ENCODE measurements around the gene NID2. TPM values are rescaled to one million over a fixed set of nuclear protein-coding genes. Genes with fewer than 3 reads are reported as not detected.
A peak's percentile ranks its signal among the peaks of the same experiment; 100 is the strongest.

NID2 gene
- not detected for total RNA-seq

GRCh38 chr14:52068615-52069306 lies at the start of gene NID2:
Gene NID2, minus strand, starts transcription at chr14:52069059. Its CDS starts 65 bp downstream, at chr14:52068994.
- Mint-ChIP-seq H3K36me3 (peaks cover 0 to 6% of the 10 kb centered on the region in 2 donors), H3K9me3 (no peaks in the 10 kb centered on the region), H3K27ac (no peak within 1 kb of the TSS)
- DNase-seq (ENCODE audit: low spot score in 2 of 2) (peak in 1 of 2 donors; percentile 41), ATAC-seq (peak; percentile 36 to 74)

- H3K36me3 Mint-ChIP-seq: no peaks in the 10 kb centered on the region
- H3K27ac Mint-ChIP-seq: no peak overlapping the region
Measured at GRCh38 chr14:52117111-52117832, 48.4 kb upstream of the NID2 start.

GRCh38 chr14:52115286-52115685 lies 46.4 kb upstream of the NID2 start:
- ATAC-seq: no peak
- H3K27ac Mint-ChIP-seq: no peak overlapping the region
- DNase-seq (ENCODE audit: low spot score in 2 of 2): no peak
- H3K9me3 Mint-ChIP-seq: no peaks in the 10 kb centered on the region
- H3K36me3 Mint-ChIP-seq: no peaks in the 10 kb centered on the region

More at GRCh38 chr14:52117111-52117832, 48.4 kb upstream of the NID2 start:
- no peak for ATAC-seq
- no peak for DNase-seq (ENCODE audit: low spot score in 2 of 2)
- no peaks in the 10 kb centered on the region for H3K9me3 Mint-ChIP-seq

- no peak for DNase-seq (ENCODE audit: low spot score in 2 of 2)
- H3K36me3 Mint-ChIP-seq: no peaks in the 10 kb centered on the region
- no peak overlapping the region for H3K27ac Mint-ChIP-seq
- ATAC-seq: no peak
- H3K9me3 Mint-ChIP-seq: no peaks in the 10 kb centered on the region
Measured at GRCh38 chr14:52112336-52113018, 43.6 kb upstream of the NID2 start.

- ATAC-seq: no peak
- H3K36me3 Mint-ChIP-seq: no peaks in the 10 kb centered on the region
- H3K27ac Mint-ChIP-seq: no peak overlapping the region
- no peaks in the 10 kb centered on the region for H3K9me3 Mint-ChIP-seq
- no peak for DNase-seq (ENCODE audit: low spot score in 2 of 2)
Measured at GRCh38 chr14:52111583-52111982, 42.7 kb upstream of the NID2 start.

GRCh38 chr14:52110441-52111086 lies 41.7 kb upstream of the NID2 start:
- no peak overlapping the region for H3K27ac Mint-ChIP-seq

DNA sequence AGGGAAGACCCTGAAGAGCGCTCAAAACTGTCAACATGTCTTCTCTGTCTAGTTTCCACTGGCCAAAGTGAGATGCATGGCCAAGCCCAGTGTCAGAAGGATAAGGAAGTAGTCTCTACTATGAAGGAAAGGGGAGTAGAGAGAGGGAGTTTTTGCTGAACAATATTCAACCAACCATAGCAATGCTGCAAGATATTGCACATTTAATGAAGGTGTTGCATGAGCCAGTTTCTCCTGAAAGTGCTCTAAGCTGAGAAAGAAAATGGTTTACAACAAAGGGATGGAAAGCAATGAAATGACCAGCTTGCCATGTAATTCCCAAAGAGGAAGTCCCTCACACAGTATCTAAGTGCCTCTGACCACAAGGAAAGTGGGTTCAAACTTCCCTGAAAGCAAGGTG lies 40.0 kb upstream of the NID2 start:
- no peaks in the 10 kb centered on the region for H3K9me3 Mint-ChIP-seq
- ATAC-seq (no peak), DNase-seq (ENCODE audit: low spot score in 2 of 2) (no peak)
- no peaks in the 10 kb centered on the region for H3K36me3 Mint-ChIP-seq
- no peak overlapping the region for H3K27ac Mint-ChIP-seq

More at GRCh38 chr14:52110441-52111086, 41.7 kb upstream of the NID2 start:
- ATAC-seq (no peak), DNase-seq (ENCODE audit: low spot score in 2 of 2) (no peak)
- no peaks in the 10 kb centered on the region for H3K9me3 Mint-ChIP-seq
- no peaks in the 10 kb centered on the region for H3K36me3 Mint-ChIP-seq

DNA sequence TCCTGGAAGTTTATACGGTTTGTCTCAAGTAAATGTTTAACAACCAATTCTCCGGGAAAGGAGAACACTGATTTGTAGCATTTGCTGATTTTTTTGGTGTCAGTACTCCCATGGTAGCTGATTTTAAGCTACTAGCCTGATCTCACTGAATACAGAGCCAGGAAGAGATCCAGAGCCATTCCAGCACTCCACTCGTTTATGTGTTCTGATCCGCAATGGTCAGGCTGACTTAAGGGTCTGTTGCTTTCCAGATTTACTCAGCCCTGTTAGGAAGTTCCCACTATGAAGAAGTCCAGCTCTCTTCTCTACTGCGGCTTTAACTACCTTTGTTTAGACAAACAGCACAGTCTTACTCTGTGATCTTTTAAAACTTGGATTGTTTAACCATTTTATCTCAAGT lies 38.0 kb upstream of the NID2 start:
- ATAC-seq: no peak
- DNase-seq (ENCODE audit: low spot score in 2 of 2): no peak
- Mint-ChIP-seq H3K36me3 (no peaks in the 10 kb centered on the region), H3K9me3 (no peaks in the 10 kb centered on the region), H3K27ac (no peak overlapping the region)

- H3K36me3 Mint-ChIP-seq: no peaks in the 10 kb centered on the region
- H3K9me3 Mint-ChIP-seq: no peaks in the 10 kb centered on the region
- H3K27ac Mint-ChIP-seq: no peak overlapping the region
- DNase-seq (ENCODE audit: low spot score in 2 of 2) (no peak), ATAC-seq (no peak)
Measured at GRCh38 chr14:52103416-52103815, 34.6 kb upstream of the NID2 start.

DNA sequence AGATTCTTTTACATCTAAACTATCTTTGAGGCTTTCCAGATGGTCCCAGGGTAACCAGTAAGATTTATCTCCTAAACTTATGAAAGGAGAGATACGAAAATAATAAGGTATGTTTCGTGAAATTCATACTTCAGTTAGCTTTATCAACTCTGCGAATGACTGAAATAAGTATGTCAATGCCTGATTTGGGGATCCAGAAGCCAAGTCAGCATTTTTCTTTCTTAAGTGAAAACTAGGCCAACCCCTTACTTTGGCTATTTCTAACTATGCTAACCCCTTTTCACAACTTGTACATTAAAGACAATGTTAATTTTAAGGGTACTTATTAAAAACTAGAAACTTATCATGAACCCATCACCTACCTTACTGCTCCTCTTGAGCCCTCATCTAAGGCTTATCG lies 26.9 kb upstream of the NID2 start:
- Mint-ChIP-seq H3K36me3 (no peaks in the 10 kb centered on the region), H3K27ac (no peak overlapping the region), H3K9me3 (no peaks in the 10 kb centered on the region)
- ATAC-seq: no peak
- no peak for DNase-seq (ENCODE audit: low spot score in 2 of 2)

- H3K9me3 Mint-ChIP-seq: no peaks in the 10 kb centered on the region
- no peak for DNase-seq (ENCODE audit: low spot score in 2 of 2)
- H3K36me3 Mint-ChIP-seq: peaks cover 0 to 3% of the 10 kb centered on the region in 2 donors
- H3K27ac Mint-ChIP-seq: no peak overlapping the region
- ATAC-seq: no peak
Measured at GRCh38 chr14:52095336-52095735, 26.5 kb upstream of the NID2 start.

- H3K27ac Mint-ChIP-seq: no peak overlapping the region
- DNase-seq (ENCODE audit: low spot score in 2 of 2) (no peak), ATAC-seq (no peak)
- H3K36me3 Mint-ChIP-seq: peaks cover 0 to 5% of the 10 kb centered on the region in 2 donors
- H3K9me3 Mint-ChIP-seq: no peaks in the 10 kb centered on the region
Measured at GRCh38 chr14:52094546-52095271, 25.9 kb upstream of the NID2 start.

DNA sequence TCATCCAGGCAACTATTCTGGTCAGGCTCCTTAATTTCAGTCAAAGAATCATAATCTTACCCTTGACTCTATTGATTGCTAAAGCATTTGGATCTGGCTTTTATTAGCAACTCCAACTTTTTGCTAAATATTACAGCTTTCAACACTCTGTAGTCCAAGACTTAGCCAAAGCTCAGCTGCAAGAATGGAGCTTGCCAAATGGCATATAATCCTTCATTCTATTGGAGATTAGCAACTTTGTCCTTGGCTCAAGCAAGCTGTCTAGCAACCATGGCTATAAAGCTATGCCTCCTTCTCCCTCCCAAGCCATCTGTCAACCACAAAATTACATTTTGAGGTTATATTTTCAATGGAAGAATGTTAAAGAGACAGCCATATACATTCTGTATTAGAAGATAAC lies 23.1 kb upstream of the NID2 start:
- ATAC-seq: no peak
- no peak for DNase-seq (ENCODE audit: low spot score in 2 of 2)
- Mint-ChIP-seq H3K27ac (no peak overlapping the region), H3K9me3 (no peaks in the 10 kb centered on the region), H3K36me3 (peaks cover 0 to 5% of the 10 kb centered on the region in 2 donors)

GRCh38 chr14:52090936-52091335 lies 22.1 kb upstream of the NID2 start:
- no peak for ATAC-seq
- H3K36me3 Mint-ChIP-seq: peaks cover 0 to 5% of the 10 kb centered on the region in 2 donors
- DNase-seq (ENCODE audit: low spot score in 2 of 2): no peak
- no peaks in the 10 kb centered on the region for H3K9me3 Mint-ChIP-seq
- H3K27ac Mint-ChIP-seq: no peak overlapping the region

DNA sequence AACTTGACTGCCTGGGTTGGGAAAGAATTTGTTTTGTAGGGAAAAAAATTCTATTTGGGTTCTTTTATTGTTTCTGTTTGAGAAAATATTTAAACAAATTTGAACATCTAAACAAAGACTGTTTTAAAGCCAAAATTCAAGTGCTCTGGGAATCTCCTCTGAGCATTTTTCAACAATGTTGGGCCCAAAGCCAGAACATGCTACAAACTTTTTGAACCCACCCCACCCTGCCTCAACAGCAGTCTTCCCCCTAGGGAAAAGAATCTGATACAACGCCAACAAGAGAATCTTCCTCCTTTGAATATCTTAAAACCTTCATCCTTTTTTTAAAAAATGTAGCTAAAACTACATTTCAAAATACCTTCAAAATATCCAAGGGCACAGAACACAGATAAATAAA lies 20.4 kb upstream of the NID2 start:
- Mint-ChIP-seq H3K9me3 (peaks cover 11 to 12% of the 10 kb centered on the region in 2 donors), H3K36me3 (peaks cover 0 to 11% of the 10 kb centered on the region in 2 donors), H3K27ac (no peak overlapping the region)
- DNase-seq (ENCODE audit: low spot score in 2 of 2): no peak
- ATAC-seq: no peak

- Mint-ChIP-seq H3K9me3 (peaks cover 12 to 13% of the 10 kb centered on the region in 2 donors), H3K27ac (no peak overlapping the region), H3K36me3 (peaks cover 0 to 11% of the 10 kb centered on the region in 2 donors)
- no peak for DNase-seq (ENCODE audit: low spot score in 2 of 2)
- ATAC-seq: no peak
Measured at GRCh38 chr14:52086711-52087110, 17.9 kb upstream of the NID2 start.
